Peyer's patch (tissue), 4 donors: Measurements from ENCODE around the gene CRACDL.

ENCODE experiments used
- CTCF ChIP-seq, 6 experiments: fragments of 450-650 bp in 4 of 6; fragments of 200-600 bp in 2 of 6; sonication (generic) in 1 of 6; IDR thresholded peaks; one replicate each; pipeline ENCODE4 v1.5.1; 2017 to 2019; ENCODE audit warnings: antibody characterized with exemption in 6 of 6, mild to moderate bottlenecking in 3 of 6, moderate library complexity in 1 of 6
- POLR2A ChIP-seq, 2 donors: fragments of 450-650 bp; IDR thresholded peaks; one replicate each; pipeline ENCODE4 v1.5.1; 2017; ENCODE audit warnings: antibody characterized with exemption in 2 of 2, mild to moderate bottlenecking in 2 of 2, moderate library complexity in 2 of 2

GRCh38 chr2:98825858-98826257, 110.2 kb downstream of the CRACDL start:
- TF ChIP-seq CTCF (IDR thresholded peaks at IDR 0.05) (no peak), POLR2A (IDR thresholded peaks at IDR 0.05) (no peak)
